ENCODE results near the gene DMD.

The DMD gene

DNA sequence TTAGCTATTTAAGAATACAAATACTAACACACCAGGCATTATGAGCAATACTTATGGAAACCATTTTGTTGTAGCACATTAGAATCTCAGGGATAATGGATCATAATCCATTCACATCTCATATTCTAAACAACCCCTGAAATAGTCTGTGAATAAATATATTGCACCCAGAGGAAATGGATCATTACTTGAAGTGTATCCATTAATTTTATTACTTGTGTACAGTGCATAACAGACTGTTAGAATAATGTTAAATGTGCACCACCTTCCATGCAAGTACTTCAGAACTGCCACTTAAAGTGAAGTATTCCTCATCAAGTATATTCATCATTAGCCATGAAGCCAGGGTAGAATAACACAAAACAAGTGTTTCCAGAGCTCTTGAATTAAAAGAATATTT, 715.5 kb downstream of the DMD start:
- no peak for DNase-seq (ENCODE audit: low read depth in 2 of 2)

DNA sequence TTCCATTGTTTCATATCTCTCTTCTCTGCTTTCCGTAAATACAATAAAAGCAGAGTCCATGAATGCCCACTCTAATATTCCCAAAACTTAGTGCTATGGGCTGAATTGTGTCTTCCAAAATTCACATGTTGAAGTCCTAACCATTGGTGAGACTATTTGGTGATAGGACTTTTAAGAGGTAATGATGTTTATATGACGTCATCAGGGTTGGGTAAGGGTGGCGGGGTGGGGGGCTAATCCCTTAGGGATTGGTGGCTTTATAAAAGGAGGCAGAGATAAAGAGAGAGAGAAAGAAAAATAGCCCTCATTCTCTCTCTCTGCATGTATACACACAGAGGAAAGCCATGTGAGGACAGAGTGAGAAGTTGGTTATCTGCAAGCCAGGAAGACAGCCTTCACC, 722.2 kb downstream of the DMD start:
- no peak for DNase-seq (ENCODE audit: low read depth in 2 of 2)

GRCh38 chrX:32483534-32484136, 727.7 kb downstream of the DMD start:
- DNase-seq (ENCODE audit: low read depth in 2 of 2): no peak

- no peak for DNase-seq (ENCODE audit: low read depth in 2 of 2)
Observed at GRCh38 chrX:32480019-32480418, 731.3 kb downstream of the DMD start.

DNA sequence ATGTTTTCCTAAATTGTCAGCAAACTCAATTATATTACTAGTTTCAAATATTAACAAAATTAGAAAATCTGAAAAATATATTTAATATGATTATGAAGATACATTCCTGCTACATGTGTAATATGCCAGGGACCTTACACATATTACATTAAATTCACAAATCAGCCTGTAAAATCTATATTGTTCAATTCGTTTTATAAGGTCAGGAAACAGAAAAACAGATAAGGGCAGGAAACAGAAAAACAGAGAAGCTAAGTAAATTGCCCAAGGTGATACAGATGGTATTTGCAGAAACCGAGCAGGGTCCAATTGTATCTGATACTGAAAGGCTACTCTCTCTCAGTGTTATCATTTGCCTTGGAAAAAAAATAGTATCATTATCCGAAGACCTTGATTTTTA, 739.0 kb downstream of the DMD start:
- DNase-seq (ENCODE audit: low read depth in 2 of 2): no peak

DNA sequence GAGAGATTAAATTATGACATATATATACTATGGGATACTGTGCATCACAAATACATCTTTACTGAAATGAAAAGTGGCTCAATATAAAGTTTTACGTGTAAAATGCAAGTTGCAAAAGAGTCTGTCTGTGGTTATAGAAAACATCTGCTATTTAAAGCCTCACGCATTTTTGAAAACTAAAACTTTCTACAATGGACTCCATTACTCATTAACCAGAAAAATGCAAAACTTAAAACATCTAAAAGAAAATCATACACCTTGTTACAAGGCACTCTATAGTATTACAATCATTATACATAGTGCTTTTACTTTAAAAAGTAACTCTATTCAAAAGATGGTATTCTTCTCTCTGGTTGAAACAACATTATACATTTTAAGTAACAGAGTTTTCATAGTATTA, 755.6 kb downstream of the DMD start:
- no peak for DNase-seq (ENCODE audit: low read depth in 2 of 2)

DNA sequence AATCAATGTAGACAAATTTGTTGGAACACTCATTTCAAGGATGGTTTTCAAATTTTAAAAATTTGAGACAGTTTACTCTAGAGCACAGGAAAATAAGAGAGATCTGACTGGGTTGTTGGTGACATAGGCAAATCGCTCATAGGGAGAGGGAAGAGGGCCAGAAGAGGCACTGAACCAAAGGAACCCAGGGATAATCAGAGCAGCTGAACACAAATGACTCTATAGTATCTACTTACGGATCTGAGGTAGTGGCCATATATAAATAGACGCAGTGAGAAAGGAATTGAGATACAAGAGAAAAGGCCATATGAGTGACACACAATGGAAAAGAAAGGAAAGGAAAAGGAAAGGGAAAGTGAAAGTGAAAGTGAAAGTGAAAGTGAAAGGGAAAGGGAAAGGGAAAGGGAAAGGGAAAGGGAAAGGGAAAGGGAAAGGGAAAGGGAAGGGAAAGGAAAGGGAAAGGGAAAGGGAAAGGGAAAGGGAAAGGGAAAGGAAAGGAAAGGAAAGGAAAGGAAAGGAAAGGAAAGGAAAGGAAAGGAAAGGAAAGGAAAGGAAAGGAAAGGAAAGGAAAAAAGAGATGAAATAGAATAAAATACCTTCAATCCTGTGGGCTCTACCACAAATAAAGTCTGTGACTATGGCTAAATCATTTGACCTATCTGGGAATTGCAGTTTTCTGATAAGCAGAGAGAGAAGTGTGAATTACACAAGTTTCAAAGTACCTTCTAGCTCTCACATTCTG, 759.2 kb downstream of the DMD start:
- no peak for DNase-seq (ENCODE audit: low read depth in 2 of 2)

- no peak for DNase-seq (ENCODE audit: low read depth in 2 of 2)
Observed at GRCh38 chrX:32448945-32449344, 762.4 kb downstream of the DMD start.

GRCh38 chrX:32448320-32448719, 763.0 kb downstream of the DMD start:
- DNase-seq (ENCODE audit: low read depth in 2 of 2): no peak

DNA sequence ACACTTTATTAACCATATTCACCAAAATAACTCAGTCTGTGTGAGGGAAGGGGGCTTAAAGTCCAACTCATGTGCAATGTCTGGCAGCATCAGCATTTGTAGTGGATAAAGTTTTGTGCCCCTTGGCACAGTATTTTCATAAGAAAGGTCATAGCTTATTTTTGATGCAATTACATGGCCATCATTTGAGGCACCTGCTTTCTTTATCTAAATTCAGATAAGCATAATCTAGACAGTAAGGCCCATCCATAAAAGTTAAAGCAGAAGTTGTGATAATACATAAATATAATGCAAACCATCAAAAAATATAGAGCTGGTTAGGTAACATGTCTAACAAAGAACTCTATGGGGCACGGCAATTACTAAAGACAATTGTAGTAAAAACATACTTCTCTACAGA, 763.7 kb downstream of the DMD start:
- DNase-seq (ENCODE audit: low read depth in 2 of 2): no peak

DNA sequence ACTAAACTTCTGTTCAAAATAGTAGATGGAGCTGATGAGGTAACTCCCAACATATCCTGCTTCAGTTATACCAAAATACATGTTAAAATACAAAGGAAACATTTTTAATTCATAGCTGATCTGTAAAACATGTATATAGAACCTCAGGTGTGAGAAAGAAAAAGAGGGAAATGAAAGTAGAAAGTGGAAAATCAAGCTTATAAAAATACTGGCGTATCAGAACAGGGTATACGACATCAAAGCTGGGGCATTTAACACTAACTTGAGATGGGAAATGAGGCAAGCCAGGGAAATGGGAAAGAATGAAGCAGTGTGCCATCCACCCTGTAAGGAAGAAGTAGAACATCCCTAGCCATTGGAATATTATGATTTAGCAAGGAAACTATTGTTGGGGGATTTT, 767.5 kb downstream of the DMD start:
- no peak for DNase-seq (ENCODE audit: low read depth in 2 of 2)

DNA sequence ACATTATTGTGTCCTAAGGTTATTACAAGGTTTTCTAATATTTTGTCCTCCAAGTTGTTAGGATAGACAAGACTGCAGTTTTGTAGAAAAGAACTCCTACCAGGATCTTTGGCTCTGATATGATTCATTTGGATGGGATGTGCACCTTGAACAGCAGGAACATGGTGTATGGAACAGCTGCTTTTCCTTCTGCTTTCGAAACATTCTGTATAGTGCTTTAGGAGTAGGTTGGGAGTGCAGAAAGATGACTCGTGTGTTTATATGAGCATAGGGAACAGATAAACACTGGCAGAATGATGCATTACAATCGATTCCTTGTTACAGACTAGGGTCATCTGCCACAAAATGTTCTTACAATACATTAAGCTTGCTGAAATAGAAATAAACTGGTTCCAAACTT, 790.1 kb downstream of the DMD start:
- DNase-seq (ENCODE audit: low read depth in 2 of 2): no peak

GRCh38 chrX:32408389-32408788, 803.0 kb downstream of the DMD start:
- DNase-seq (ENCODE audit: low read depth in 2 of 2): no peak

GRCh38 chrX:32397562-32398216, 813.7 kb downstream of the DMD start:
- DNase-seq (ENCODE audit: low read depth in 2 of 2): no peak

GRCh38 chrX:32395878-32396277, 815.5 kb downstream of the DMD start:
- no peak for DNase-seq (ENCODE audit: low read depth in 2 of 2)

GRCh38 chrX:32392655-32393054, 818.7 kb downstream of the DMD start:
- no peak for DNase-seq (ENCODE audit: low read depth in 2 of 2)

DNA sequence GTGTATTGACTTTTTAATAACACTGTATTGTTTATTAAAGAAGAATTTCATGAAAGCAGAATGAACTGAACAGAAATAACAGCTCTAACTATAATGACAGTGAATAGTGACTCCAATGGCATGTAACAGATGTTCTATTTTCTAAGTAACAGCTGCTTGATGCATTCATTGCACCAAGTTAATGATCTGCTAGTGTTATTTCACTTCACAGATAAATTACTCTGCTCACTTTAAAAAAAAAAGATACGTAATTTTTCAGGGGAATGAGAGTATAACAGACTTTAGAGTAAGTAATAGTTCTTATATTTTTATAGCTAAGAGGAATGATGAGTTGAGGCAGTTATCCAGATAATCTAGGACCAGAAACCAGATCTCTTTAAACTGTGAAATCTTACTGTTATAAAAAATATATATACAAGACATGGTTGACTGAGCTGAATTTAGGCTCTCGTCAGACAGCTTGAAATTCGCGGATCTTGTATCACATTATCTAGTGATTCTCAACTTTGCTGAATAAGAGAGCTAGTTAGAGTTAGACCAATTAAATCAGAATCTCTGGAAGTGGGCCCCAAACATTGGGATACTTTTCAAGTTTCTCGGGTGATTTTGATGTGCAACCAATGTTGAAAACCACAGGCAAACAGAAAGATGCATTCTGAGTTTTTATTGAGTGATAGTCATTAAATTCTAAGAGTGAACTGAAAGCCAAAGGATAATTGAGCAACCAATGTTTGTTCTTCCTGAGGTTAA, 840.7 kb downstream of the DMD start:
- DNase-seq (ENCODE audit: low read depth in 2 of 2): no peak

DNA sequence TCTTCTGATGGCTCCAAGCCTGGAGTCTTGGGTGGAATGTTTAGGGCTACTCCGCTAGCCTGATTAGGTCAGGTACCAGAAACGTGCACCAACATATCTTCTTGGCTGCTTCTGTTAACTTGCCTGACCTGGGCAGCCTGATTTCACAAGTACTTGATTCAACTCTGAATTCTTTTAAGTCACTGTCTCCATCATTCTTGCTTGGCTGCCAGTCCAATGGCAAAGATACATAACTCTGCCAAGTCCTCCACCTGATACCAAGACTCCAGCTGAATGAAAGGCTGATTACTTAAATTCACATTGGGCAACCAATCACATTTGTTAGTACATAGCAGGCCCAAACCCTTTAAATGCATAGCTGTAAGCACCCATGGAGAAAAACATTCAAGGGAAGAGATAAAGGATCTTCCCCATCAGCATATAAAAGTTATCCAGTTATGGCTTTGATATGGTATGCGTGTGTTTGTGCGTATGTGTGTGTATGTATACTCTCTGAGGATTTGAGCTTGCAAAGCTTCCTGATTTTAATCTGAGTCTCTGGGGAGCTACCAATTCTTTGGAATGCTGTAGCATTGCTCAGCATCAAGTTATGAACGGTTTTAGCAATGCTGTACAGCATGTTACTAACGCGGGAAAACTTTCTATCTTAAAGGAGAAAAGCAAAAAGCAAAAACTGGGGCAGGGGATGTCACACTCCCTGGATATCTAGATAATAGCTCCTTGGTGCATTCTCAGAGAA, 917.2 kb downstream of the DMD start:
- no peak for DNase-seq (ENCODE audit: low read depth in 2 of 2)

GRCh38 chrX:32289356-32289755, 922.0 kb downstream of the DMD start:
- no peak for DNase-seq (ENCODE audit: low read depth in 2 of 2)

DNA sequence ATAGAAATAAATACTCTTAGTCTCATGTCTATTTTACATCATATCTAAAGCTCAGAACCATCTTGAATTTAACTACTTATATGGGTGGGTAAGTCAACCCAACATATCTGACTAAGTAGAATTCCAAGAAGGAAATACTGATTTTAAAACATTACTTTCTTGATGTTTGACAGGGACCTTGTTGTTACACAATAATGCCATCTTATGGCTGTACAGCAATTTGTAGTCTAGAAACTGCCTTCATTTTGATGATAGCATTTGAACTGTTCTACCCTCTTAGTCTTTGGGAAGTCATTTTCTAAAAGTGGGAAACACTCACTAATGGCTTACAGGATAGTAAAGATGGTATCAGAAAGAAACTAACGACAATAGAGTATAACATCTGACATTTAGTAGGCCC, 929.5 kb downstream of the DMD start:
- no peak for DNase-seq (ENCODE audit: low read depth in 2 of 2)

- no peak for DNase-seq (ENCODE audit: low read depth in 2 of 2)
Observed at GRCh38 chrX:32280921-32281320, 930.4 kb downstream of the DMD start.

DNA sequence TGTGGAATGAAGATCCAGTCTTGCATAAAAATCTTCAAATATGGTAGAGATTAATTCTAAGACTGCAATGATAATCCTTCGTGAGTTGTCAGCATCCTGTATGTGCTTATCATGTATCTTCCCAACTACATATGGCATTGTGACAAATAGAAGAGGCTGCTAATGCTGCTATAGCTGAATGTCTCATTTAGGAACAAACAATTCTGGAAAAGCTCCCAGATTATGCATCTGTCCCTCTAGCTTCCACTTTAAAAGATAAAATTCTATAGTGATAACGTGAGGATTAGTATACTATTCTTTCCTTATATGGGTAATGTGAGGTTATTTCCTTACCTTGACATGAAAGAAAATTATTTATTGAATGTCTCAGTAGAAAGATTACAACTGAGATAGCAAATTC, 930.9 kb downstream of the DMD start:
- no peak for DNase-seq (ENCODE audit: low read depth in 2 of 2)
